Fibroblast of peridontal ligament (primary cell): ENCODE data around the gene RNF157.
"Not testable (repeated sequence)": the region's sequence is repeated elsewhere in the genome, so short reads cannot be mapped to it uniquely, and the experiment has no call there.

Experiments
- DNase-seq: peaks from one replicate; pipeline ENCODE4 v3.0.0-alpha.2; 2010; ENCODE audit errors: extremely low read depth

RNF157 gene

GRCh38 chr17:76189741-76190140 is 50.6 kb downstream of the RNF157 start:
- no peak for DNase-seq

DNA sequence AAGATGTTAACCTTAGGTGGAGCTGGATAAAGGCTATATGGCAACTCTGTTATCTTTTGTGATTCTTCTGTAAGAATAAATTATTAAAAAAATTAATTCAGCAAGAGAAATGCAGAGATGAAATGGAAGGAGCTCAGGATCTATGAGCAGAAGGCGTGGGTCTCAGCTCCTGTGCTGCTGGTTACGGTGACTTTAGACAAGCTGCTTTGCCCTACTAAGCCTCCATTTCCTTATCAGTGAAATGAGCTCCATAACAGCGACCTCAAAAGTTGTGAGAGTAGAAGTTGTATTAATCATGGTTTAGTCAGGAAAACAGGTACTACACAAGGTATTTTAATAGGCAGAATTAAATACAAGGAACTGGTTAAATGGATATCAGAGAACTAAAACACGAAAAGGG is 51.0 kb downstream of the RNF157 start:
- DNase-seq: no peak

GRCh38 chr17:76188213-76189016 is 51.9 kb downstream of the RNF157 start:
- DNase-seq: no peak

GRCh38 chr17:76186774-76187173 is 53.5 kb downstream of the RNF157 start:
- DNase-seq: not testable (repeated sequence)

GRCh38 chr17:76184290-76184689 is 56.0 kb downstream of the RNF157 start:
- no peak for DNase-seq

DNA sequence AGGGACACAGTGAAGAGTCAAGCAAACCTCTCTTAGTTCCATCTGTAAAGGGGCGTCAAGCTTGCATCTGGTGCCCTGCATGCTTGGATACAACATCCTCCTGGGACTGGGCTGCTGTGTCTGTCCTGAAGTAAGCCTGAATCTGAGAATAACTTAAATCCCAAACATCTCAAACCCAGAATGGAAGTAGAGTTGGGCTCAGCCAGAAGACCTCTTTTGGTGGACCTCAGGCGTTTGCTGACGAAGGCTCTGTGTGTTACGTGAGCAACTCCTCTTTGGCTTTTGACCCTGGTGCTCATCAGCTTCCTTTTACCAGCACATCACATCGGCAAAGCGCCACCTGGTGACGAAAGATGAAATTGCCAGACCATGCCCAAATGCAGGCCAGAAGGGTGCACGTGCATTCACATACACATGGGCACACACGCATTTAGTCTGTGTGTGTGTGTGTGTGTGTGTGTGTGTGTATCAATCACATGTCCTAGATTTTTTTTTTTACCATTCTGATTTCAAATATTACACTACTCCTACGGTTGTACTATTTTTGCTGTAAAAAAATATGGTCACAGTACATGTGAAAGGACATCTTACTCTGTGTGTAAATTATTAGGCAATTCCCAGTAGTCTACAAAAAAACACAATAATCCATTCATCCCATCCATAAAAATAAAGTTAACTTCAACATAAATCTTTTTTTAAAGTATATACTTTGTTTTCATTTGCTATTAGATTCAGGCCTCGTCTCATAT is 58.1 kb downstream of the RNF157 start:
- DNase-seq: peak; percentile 90

- DNase-seq: peak; percentile 6
Measured at GRCh38 chr17:76179496-76180467, 60.5 kb downstream of the RNF157 start.

DNA sequence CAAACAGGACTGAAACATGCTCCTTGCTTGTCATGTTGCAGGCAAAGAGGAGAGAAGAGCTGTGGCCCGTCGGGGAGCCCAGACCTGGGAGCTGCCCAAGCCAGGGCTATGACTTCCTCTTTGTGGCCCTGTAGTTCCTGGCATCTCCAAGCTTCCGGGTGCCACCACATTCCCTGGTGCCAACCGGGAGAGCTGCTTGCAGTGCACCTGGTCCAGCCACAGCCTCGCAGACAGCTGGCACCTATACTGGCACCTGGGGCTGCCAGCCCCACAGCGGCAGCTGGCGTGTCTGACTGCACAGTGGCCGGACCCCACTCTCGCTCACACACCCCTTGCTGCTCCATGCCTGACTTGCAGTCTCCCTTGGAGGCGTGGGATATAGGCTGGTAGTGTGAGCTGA is 62.2 kb downstream of the RNF157 start:
- DNase-seq: no peak

DNA sequence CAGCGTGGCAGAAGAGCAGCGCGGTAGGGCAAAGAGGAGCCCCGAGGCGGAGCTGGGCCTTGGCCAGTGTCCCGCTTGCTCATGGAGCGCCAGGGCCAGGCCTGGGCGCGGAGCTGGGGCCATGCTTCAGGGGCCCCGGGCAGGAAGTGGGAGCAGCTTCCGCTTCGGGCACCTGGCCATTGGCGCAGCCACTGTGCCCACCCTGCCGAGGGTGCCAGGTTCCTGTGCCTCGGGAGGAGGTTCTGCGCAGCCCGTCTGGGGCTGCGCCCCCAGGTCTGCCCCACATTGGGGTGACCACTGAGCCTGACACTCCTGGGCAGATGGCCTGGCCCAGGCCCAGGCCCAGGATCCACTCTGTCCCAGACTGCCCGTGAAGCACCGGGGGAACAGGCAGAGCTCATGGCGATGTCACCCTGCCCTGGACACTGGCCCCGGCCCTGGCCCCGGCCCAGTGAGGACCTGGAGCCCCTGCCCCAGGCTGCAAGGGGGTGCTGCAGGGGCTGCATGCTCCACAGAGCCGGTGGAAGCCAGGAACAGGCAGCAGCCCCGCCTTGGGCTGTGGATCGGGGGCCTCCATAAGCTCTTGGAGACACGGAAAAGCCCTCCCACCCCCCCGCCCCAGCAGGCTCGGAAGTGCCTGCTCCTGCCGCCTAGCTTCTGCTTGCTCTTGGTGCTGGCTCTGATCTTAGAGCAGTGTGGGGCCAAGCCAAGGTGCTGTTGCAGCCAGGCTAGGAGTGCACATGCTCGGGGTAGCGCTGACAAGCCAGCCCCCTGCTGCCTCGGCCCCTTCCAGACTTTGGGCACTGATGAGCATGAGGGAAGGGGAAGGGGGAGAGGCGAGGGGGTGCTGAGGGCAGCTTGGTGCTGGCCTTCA is 63.4 kb downstream of the RNF157 start:
- DNase-seq: no peak

GRCh38 chr17:76174037-76174436 is 66.3 kb downstream of the RNF157 start:
- DNase-seq: no peak

GRCh38 chr17:76173474-76173873 is 66.8 kb downstream of the RNF157 start:
- DNase-seq: no peak

- no peak for DNase-seq
Measured at GRCh38 chr17:76171706-76172105, 68.6 kb downstream of the RNF157 start.

DNA sequence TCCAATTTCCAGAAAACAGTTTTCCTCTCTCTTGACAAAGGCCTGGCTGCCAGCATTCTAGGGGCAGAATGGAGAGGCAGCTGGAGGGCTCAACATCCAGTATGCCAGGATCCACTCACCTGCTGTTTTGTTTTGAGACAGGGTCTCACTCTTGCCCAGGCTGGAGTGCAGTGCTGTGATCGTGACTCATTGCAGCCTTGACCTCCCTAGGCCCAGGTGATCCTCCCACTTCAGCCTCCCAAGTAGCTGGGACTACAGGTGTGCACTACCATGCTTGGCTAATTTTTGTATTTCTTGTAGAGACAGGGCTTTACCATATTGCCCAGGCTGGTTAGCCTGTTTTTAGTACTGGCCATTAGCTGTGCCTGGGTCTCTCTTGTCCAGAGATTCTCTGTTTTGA is 70.2 kb downstream of the RNF157 start:
- no peak for DNase-seq

DNA sequence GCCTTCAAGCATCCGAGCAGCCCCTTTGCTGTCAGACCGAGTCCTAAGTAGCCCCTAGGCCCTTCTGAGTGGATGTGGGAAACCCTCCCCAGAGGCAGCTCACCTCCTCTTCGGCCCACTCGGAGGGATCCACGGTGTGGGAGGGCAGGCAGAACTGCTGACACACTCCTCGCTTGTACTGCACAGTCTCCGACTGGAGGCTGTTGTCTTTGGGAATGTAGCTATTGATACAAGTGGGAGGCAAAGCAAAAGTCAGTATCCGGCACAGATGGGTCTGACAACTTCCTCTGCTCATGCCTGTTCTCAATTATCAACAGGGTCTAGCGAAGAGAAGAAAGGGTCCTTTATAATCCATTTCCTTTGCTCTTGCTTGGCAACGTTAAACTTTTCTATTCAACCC is 73.4 kb downstream of the RNF157 start:
- no peak for DNase-seq

- DNase-seq: peak; percentile 13
Measured at GRCh38 chr17:76166168-76166567, 74.1 kb downstream of the RNF157 start.

DNA sequence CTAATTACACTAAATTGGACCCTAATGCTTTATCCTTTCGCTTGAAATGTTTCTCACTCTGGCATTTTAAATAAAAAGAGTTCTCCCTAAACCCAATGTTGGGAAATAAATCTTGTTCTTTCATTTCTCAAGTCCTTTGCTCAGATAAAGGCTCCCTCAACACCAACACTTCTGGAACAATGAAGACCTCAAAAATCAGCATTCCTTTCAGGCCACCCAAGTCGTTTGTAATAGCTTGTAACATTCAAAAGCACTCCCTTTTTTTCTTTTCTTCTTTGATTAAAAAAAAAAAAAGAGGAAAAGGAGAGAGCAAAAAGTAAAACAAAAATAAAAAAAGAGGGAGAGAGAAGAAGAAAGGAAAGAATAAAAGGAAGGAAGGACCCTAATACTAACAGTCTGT is 76.0 kb downstream of the RNF157 start:
- DNase-seq: no peak

GRCh38 chr17:76163919-76164318 is 76.4 kb downstream of the RNF157 start:
- DNase-seq: no peak

- DNase-seq: no peak
Measured at GRCh38 chr17:76161619-76162266, 78.5 kb downstream of the RNF157 start.

GRCh38 chr17:76160896-76161528 is 79.3 kb downstream of the RNF157 start:
- DNase-seq: no peak

GRCh38 chr17:76159157-76159556 is 81.1 kb downstream of the RNF157 start:
- no peak for DNase-seq
